HepG2 (cell line): ENCODE measurements around the gene PMVK. TPM values are rescaled to one million over a fixed set of nuclear protein-coding genes. Genes with fewer than 3 reads are reported as not detected.

Experiments
- DPF2 ChIP-seq: sonication (generic); formaldehyde crosslinking; IDR thresholded peaks from 2 replicates; pipeline ENCODE4 v1.4.0; 2020; ENCODE audit warnings: mild to moderate bottlenecking, low read depth, missing genetic modification reagents, borderline replicate concordance
- DR1 ChIP-seq: sonication (generic); formaldehyde crosslinking; IDR thresholded peaks from 2 replicates; pipeline ENCODE4 v1.8.0; 2021; ENCODE audit warnings: mild to moderate bottlenecking, missing genetic modification reagents, inconsistent platforms
- ETV5 ChIP-seq: IDR thresholded peaks from 2 replicates; pipeline ENCODE4 v1.6.1; 2018; ENCODE audit warnings: missing biosample characterization, missing genetic modification reagents, inconsistent platforms, borderline replicate concordance
- EZH2 ChIP-seq: conservative IDR thresholded peaks from 2 replicates; pipeline ENCODE4 v1.6.1; 2012; ENCODE audit warnings: mild to moderate bottlenecking, low read depth, low read length, moderate library complexity
- PCBP2 ChIP-seq: fragments of 200-400 bp; formaldehyde crosslinking; optimal IDR thresholded peaks from 2 replicates; pipeline ENCODE3; 2018; ENCODE audit warnings: low read length, low read depth; ENCODE audit not compliant: poor library complexity, severe bottlenecking
- PLRG1 ChIP-seq: fragments of 450-650 bp; conservative IDR thresholded peaks from 2 replicates; pipeline ENCODE4 v1.6.1; 2016
- RARA ChIP-seq: IDR thresholded peaks from 2 replicates; pipeline ENCODE4 v1.6.1; 2016; ENCODE audit warnings: missing genetic modification reagents, missing compliant biosample characterization
- SIX1 ChIP-seq: sonication (generic); formaldehyde crosslinking; IDR thresholded peaks from 2 replicates; pipeline ENCODE4 v1.4.0; 2020; ENCODE audit warnings: missing genetic modification reagents, borderline replicate concordance
- SP5 ChIP-seq: IDR thresholded peaks from 2 replicates; pipeline ENCODE4 v1.6.1; 2016; ENCODE audit warnings: low read depth, borderline replicate concordance
- ZNF614 ChIP-seq: IDR thresholded peaks from 2 replicates; pipeline ENCODE4 v1.6.1; 2018; ENCODE audit warnings: missing biosample characterization, missing genetic modification reagents, inconsistent platforms, borderline replicate concordance
- ZNF850 ChIP-seq: sonication (generic); formaldehyde crosslinking; conservative IDR thresholded peaks from 2 replicates; pipeline ENCODE4 v1.9.0; 2021; ENCODE audit warnings: mild to moderate bottlenecking, missing genetic modification reagents
- ZSCAN31 ChIP-seq: sonication (generic); formaldehyde crosslinking; IDR thresholded peaks from 2 replicates; pipeline ENCODE4 v1.5.0; 2020; ENCODE audit warnings: low read depth, mild to moderate bottlenecking, missing genetic modification reagents
- polyA plus RNA-seq, 8 experiments: library from polyadenylated mRNA; depleted of rRNA in 3 of 8; stranded (reverse) in 7 of 8; unstranded in 1 of 8; fragments of >200 nt; fragmentation: Illumina TruSeq in 4 of 8; extraction: Trizol in 4 of 8; gene quantifications; 2 replicates each; pipeline versions ENCODE4 v1.2.1 to v1.2.3, GENCODE V29; 2011 to 2016; ENCODE audit warnings: low read depth in 4 of 8, missing spikeins in 1 of 8, mixed read lengths in 1 of 8; ENCODE audit not compliant: insufficient read depth in 1 of 8
- total RNA-seq, 5 experiments: library from RNA; depleted of rRNA; stranded (reverse); fragments of >200 nt; fragmentation: Illumina TruSeq; extraction: Trizol; gene quantifications; 2 replicates each; pipeline ENCODE4 v1.2.3, GENCODE V29; 2016; ENCODE audit warnings: low read depth in 1 of 5
- TF ChIP-seq, protein P1 (sequence below): sonication (generic); formaldehyde crosslinking; IDR thresholded peaks from 2 replicates; pipeline ENCODE4 v1.8.0; 2022; ENCODE audit warnings: missing genetic modification reagents, mild to moderate bottlenecking, moderate library complexity, borderline replicate concordance
- TF ChIP-seq, protein P2 (sequence below): sonication (generic); formaldehyde crosslinking; IDR thresholded peaks from 2 replicates; pipeline ENCODE4 v1.9.0; 2021; ENCODE audit warnings: missing genetic modification reagents, mild to moderate bottlenecking, borderline replicate concordance
- TF ChIP-seq, protein P3 (sequence below): IDR thresholded peaks from 2 replicates; pipeline ENCODE4 v1.6.1; 2018; ENCODE audit warnings: missing genetic modification reagents
- TF ChIP-seq, protein P4 (sequence below): sonication (generic); formaldehyde crosslinking; IDR thresholded peaks from 2 replicates; pipeline ENCODE4 v1.4.0; 2020; ENCODE audit warnings: missing genetic modification reagents, mild to moderate bottlenecking, borderline replicate concordance
- TF ChIP-seq, protein P5 (sequence below), 2 experiments: sonication (generic) in 1 of 2; formaldehyde crosslinking in 1 of 2; IDR thresholded peaks; 2 replicates each; pipeline versions ENCODE4 v1.5.1 to v1.6.1; 2011 to 2020; ENCODE audit warnings: borderline replicate concordance in 1 of 2, low read depth in 1 of 2, low read length in 1 of 2, mild to moderate bottlenecking in 1 of 2, missing genetic modification reagents in 1 of 2, moderate library complexity in 1 of 2

Gene PMVK
- total and polyA plus RNA-seq, 2 of the 13 experiments (the other 11 are each of a cell fraction or from before 2014, with no cell fraction given) = 3.9 to 12.6 TPM

DNA sequence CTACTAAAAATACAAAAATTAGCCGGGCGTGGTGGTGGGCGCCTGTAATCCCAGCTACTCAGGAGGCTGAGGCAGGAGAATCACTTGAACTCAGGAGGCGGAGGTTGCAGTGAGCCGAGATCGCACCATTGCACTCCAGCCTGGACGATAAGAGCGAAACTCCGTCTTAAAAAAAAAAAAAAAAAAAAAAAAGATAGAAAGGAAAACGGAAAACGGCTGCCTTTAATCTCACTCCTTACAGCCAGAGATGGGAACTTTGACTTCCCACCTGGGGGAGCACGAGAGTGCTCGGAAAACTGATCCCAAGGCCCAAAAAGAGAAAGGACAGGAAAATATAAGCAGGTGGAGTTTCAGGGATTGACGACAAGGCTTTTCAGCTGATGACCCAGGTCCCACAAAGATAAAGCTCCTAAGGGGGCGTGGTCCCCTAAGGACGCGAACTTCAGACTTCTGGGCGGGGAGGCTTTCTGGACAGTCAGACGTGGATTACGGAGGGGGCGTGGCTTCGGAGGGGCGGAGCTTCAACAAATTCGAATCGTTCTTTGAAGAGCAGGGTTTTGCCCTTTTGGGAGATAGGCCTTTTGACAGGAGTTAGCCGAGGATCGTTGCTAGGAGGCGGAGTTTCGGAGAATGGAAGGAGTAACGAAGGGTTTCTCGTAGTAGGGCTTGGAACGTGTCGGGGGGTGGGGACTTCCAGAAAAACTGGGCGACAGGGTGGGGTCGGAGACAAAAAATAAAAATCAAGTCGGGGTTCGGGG is 37.0 kb upstream of the PMVK start (continued):
- TF ChIP-seq EZH2 = no peak
- no peak for TF ChIP-seq PCBP2
- TF ChIP-seq, protein P1, sequence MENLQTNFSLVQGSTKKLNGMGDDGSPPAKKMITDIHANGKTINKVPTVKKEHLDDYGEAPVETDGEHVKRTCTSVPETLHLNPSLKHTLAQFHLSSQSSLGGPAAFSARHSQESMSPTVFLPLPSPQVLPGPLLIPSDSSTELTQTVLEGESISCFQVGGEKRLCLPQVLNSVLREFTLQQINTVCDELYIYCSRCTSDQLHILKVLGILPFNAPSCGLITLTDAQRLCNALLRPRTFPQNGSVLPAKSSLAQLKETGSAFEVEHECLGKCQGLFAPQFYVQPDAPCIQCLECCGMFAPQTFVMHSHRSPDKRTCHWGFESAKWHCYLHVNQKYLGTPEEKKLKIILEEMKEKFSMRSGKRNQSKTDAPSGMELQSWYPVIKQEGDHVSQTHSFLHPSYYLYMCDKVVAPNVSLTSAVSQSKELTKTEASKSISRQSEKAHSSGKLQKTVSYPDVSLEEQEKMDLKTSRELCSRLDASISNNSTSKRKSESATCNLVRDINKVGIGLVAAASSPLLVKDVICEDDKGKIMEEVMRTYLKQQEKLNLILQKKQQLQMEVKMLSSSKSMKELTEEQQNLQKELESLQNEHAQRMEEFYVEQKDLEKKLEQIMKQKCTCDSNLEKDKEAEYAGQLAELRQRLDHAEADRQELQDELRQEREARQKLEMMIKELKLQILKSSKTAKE (CRISPR knock-in tag) = peak; percentile 25; the same call in 1 of the 2 replicates
- peak; percentile 28 for TF ChIP-seq RARA (CRISPR knock-in tag)
- no peak for TF ChIP-seq ETV5 (CRISPR knock-in tag)
- no peak for TF ChIP-seq ZNF850 (CRISPR knock-in tag)
- TF ChIP-seq, protein P2, sequence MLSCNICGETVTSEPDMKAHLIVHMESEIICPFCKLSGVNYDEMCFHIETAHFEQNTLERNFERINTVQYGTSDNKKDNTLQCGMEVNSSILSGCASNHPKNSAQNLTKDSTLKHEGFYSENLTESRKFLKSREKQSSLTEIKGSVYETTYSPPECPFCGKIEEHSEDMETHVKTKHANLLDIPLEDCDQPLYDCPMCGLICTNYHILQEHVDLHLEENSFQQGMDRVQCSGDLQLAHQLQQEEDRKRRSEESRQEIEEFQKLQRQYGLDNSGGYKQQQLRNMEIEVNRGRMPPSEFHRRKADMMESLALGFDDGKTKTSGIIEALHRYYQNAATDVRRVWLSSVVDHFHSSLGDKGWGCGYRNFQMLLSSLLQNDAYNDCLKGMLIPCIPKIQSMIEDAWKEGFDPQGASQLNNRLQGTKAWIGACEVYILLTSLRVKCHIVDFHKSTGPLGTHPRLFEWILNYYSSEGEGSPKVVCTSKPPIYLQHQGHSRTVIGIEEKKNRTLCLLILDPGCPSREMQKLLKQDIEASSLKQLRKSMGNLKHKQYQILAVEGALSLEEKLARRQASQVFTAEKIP (CRISPR knock-in tag) = no peak
- no peak; the same call in 1 of the 2 replicates for TF ChIP-seq SIX1 (CRISPR knock-in tag)
- peak; percentile 99 for TF ChIP-seq SP5 (CRISPR knock-in tag)
- TF ChIP-seq, protein P3, sequence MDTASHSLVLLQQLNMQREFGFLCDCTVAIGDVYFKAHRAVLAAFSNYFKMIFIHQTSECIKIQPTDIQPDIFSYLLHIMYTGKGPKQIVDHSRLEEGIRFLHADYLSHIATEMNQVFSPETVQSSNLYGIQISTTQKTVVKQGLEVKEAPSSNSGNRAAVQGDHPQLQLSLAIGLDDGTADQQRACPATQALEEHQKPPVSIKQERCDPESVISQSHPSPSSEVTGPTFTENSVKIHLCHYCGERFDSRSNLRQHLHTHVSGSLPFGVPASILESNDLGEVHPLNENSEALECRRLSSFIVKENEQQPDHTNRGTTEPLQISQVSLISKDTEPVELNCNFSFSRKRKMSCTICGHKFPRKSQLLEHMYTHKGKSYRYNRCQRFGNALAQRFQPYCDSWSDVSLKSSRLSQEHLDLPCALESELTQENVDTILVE (CRISPR knock-in tag) = no peak
- TF ChIP-seq, protein P4, sequence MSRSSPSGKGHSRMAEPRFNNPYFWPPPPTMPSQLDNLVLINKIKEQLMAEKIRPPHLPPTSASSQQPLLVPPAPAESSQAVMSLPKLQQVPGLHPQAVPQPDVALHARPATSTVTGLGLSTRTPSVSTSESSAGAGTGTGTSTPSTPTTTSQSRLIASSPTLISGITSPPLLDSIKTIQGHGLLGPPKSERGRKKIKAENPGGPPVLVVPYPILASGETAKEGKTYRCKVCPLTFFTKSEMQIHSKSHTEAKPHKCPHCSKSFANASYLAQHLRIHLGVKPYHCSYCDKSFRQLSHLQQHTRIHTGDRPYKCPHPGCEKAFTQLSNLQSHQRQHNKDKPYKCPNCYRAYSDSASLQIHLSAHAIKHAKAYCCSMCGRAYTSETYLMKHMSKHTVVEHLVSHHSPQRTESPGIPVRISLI (CRISPR knock-in tag) = no peak
- TF ChIP-seq PLRG1 = no peak
- no peak for TF ChIP-seq ZNF614 (CRISPR knock-in tag)
- no peak for TF ChIP-seq ZSCAN31 (CRISPR knock-in tag)
- TF ChIP-seq, protein P5, sequence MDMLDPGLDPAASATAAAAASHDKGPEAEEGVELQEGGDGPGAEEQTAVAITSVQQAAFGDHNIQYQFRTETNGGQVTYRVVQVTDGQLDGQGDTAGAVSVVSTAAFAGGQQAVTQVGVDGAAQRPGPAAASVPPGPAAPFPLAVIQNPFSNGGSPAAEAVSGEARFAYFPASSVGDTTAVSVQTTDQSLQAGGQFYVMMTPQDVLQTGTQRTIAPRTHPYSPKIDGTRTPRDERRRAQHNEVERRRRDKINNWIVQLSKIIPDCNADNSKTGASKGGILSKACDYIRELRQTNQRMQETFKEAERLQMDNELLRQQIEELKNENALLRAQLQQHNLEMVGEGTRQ (IDR thresholded peaks at IDR 0.05; ENCODE audit: low read depth, low read length) = no peak
- TF ChIP-seq, protein P5 (CRISPR knock-in tag; IDR thresholded peaks at IDR 0.05; ENCODE audit: borderline replicate concordance) = 0 out of 2 replicates have a peak, but pooled peaks have one; percentile 33
- TF ChIP-seq DR1 (CRISPR knock-in tag) = peak; percentile 67; the same call in 1 of the 2 replicates
- no peak for TF ChIP-seq DPF2 (CRISPR knock-in tag)
